ENCODE results near the gene DROSHA. TPM values are rescaled to one million over a fixed set of nuclear protein-coding genes. Genes with fewer than 3 reads are reported as not detected.

The DROSHA gene
- total and polyA plus RNA-seq, 10 of the 15 experiments (the other 5 are each of a cell fraction or from before 2014, with no cell fraction given), result 27.9 to 55.0 (median 37.6) TPM

DNA sequence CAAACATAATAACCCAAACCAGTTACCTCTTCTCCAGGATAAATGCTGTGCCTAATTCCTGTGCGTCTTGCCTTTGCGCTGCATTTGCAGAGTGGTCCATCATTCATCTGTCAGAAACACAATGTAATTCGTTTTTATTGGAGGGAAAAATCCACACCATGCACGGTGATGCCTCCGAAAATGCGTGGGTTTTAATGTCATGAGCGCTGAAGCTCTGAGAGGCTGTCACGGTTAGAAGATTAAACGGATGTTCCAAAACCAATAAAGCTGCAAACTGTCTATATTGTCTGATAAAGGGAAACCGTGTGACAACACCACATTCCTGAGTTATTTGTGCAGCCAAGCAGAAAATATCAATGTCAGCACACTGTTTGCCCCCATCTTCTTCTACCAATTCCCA lies 27.4 kb downstream of the DROSHA start:
- ChIA-PET POLR2A (no interaction called here), SMC1A (ENCODE audit: uncharacterized antibody, unreplicated experiment) (no interaction called here), RAD21 (ENCODE audit: unreplicated experiment) (no interaction called here), CTCF (no interaction called here)
- Histone ChIP-seq H3K9ac (ENCODE audit: control insufficient read depth, insufficient read depth, low read length) (no peak overlapping the region), H4K20me1 (ENCODE audit: control insufficient read depth, insufficient read depth) (no peaks in the 10 kb centered on the region), H3K4me3 (no peak overlapping the region), H3K4me1 (ENCODE audit: control insufficient read depth, insufficient read depth, low read length) (no peaks in the 10 kb centered on the region), H2AFZ (ENCODE audit: control insufficient read depth, low read depth, low read length) (no peak overlapping the region), H3K36me3 (ENCODE audit: control insufficient read depth in 2 of 2, insufficient read depth in 2 of 2, low read length in 1 of 2) (peaks cover 17 to 40% of the 10 kb centered on the region in 2 experiments), H3K27ac (ENCODE audit: control insufficient read depth, insufficient read depth) (no peak overlapping the region), H3K79me2 (ENCODE audit: control insufficient read depth, insufficient read depth, low read length) (no peaks in the 10 kb centered on the region), H3K9me3 (replicated peaks; ENCODE audit: control insufficient read depth, insufficient read depth, low read length) (no peaks in the 10 kb centered on the region), H3K4me2 (ENCODE audit: control insufficient read depth, insufficient read depth) (no peak overlapping the region), H3K27me3 (replicated peaks in 1 of 2; ENCODE audit: control insufficient read depth in 2 of 2, insufficient read depth in 2 of 2, low read length in 1 of 2) (no peaks in the 10 kb centered on the region)
- FAIRE-seq (no peak), ATAC-seq (no peak), DNase-seq (ENCODE audit: low read depth, low spot score) (no peak)
- intact Hi-C loops (cut with micrococcal nuclease; ENCODE audit: unreplicated experiment), result no loop called here
- no peak for TF ChIP-seq CBX3 (IDR thresholded peaks at IDR 0.05; ENCODE audit: borderline replicate concordance, low read depth)
- TF ChIP-seq ZSCAN29 (IDR thresholded peaks at IDR 0.05), result no peak
- TF ChIP-seq, protein P1, sequence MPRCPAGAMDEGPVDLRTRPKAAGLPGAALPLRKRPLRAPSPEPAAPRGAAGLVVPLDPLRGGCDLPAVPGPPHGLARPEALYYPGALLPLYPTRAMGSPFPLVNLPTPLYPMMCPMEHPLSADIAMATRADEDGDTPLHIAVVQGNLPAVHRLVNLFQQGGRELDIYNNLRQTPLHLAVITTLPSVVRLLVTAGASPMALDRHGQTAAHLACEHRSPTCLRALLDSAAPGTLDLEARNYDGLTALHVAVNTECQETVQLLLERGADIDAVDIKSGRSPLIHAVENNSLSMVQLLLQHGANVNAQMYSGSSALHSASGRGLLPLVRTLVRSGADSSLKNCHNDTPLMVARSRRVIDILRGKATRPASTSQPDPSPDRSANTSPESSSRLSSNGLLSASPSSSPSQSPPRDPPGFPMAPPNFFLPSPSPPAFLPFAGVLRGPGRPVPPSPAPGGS (IDR thresholded peaks at IDR 0.05; ENCODE audit: borderline replicate concordance, insufficient read depth, low read depth, low read length, poor library complexity, severe bottlenecking), result no peak
- no peak for TF ChIP-seq SUZ12 (IDR thresholded peaks at IDR 0.05; ENCODE audit: unreplicated experiment)
- no peak for TF ChIP-seq MTA3 (IDR thresholded peaks at IDR 0.05; ENCODE audit: borderline replicate concordance, low read length)
- no peak for TF ChIP-seq RELA (IDR thresholded peaks at IDR 0.05; ENCODE audit: borderline replicate concordance, partially characterized antibody)
- TF ChIP-seq RB1 (IDR thresholded peaks at IDR 0.05; ENCODE audit: borderline replicate concordance), result no peak
- TF ChIP-seq TCF12 (IDR thresholded peaks at IDR 0.05; ENCODE audit: low read depth, low read length), result no peak
- TF ChIP-seq YBX1 (IDR thresholded peaks at IDR 0.05), result no peak
- no peak for TF ChIP-seq ZNF217 (IDR thresholded peaks at IDR 0.05)
- TF ChIP-seq SUPT20H (IDR thresholded peaks at IDR 0.05; ENCODE audit: borderline replicate concordance, control insufficient read depth, low read depth, low read length), result no peak
- no peak for TF ChIP-seq CTCF (IDR thresholded peaks at IDR 0.05 in 2 of 3, conservative IDR thresholded peaks at IDR 0.05 in 1 of 3; ENCODE audit: control insufficient read depth in 2 of 3, extremely low read depth in 1 of 3, insufficient read depth in 1 of 3, low read depth in 3 of 3, low read length in 3 of 3)
- TF ChIP-seq EGR1 (IDR thresholded peaks at IDR 0.05; ENCODE audit: borderline replicate concordance in 1 of 2, low read depth in 2 of 2, low read length in 2 of 2), result no peak
- no TSS peak for BruUV-seq (replicated peaks)
- 92% methylated on average over 10 of the region's 10 CpGs for WGBS (ENCODE audit: insufficient coverage, insufficient replicate concordance, low lambda C conversion rate, missing lambda C conversion rate)
- in situ Hi-C loops (cut with MboI), result no loop called here
